ENCODE results near the gene SSH2.

The SSH2 gene

GRCh38 chr17:29619251-29619650 is 310.8 kb downstream of the SSH2 start:
- DNase-seq, result no peak

- no peak for DNase-seq
Measured at GRCh38 chr17:29618272-29619065, 311.6 kb downstream of the SSH2 start.

- peak; percentile 82 for DNase-seq
Measured at GRCh38 chr17:29617481-29618271, 312.4 kb downstream of the SSH2 start.

- DNase-seq, result peak; percentile 72
Measured at GRCh38 chr17:29617125-29617480, 312.9 kb downstream of the SSH2 start.

GRCh38 chr17:29616300-29617048 is 313.6 kb downstream of the SSH2 start:
- DNase-seq, result no peak

- peak; percentile 75 for DNase-seq
Measured at GRCh38 chr17:29615492-29616299, 314.3 kb downstream of the SSH2 start.

- no peak for DNase-seq
Measured at GRCh38 chr17:29615048-29615385, 315.0 kb downstream of the SSH2 start.

- DNase-seq, result no peak
Measured at GRCh38 chr17:29614349-29615047, 315.5 kb downstream of the SSH2 start.

GRCh38 chr17:29613856-29614255 is 316.2 kb downstream of the SSH2 start:
- DNase-seq, result no peak

- DNase-seq, result peak; percentile 87
Measured at GRCh38 chr17:29613352-29613837, 316.6 kb downstream of the SSH2 start.

GRCh38 chr17:29612404-29613280 is 317.4 kb downstream of the SSH2 start:
- DNase-seq, result no peak

- no peak for DNase-seq
Measured at GRCh38 chr17:29612094-29612403, 318.0 kb downstream of the SSH2 start.

- no peak for DNase-seq
Measured at GRCh38 chr17:29611351-29612093, 318.5 kb downstream of the SSH2 start.

GRCh38 chr17:29610395-29610794 is 319.6 kb downstream of the SSH2 start:
- DNase-seq, result no peak

- no peak for DNase-seq
Measured at GRCh38 chr17:29608986-29609385, 321.0 kb downstream of the SSH2 start.

- no peak for DNase-seq
Measured at GRCh38 chr17:29607557-29608195, 322.4 kb downstream of the SSH2 start.

GRCh38 chr17:29603109-29603674 is 326.8 kb downstream of the SSH2 start:
- no peak for DNase-seq

- no peak for DNase-seq
Measured at GRCh38 chr17:29597361-29598172, 332.5 kb downstream of the SSH2 start.

Data from activated gamma-delta T cell (primary cell).